ENCODE measurements around the gene MT1M. TPM values are rescaled to one million over a fixed set of nuclear protein-coding genes. Genes with fewer than 3 reads are reported as not detected.

MT1M gene
- polyA plus RNA-seq, 1 donor (not counting 4 experiments of a cell fraction or from before 2014, with no cell fraction given) = 0.20 TPM

DNA sequence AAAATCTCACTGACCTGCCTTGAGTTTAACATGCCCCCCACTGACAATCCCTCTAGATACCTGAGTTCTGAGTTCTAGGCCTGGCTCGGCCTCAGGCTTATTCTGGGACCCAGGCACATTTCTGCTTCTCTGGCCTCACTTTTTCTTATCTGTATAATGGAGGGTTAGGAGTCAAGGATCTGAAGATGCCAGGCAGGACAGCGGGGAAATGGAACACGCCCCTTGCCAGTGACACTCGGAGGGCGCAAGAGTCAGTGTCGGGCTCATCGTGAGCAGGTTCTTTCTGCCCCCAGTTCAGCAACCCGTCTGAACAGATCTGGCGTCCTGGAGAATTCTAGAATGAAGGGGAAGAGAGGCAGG is 43.7 kb upstream of the MT1M start:
- FAIRE-seq = no peak
- peaks cover 38% of the 10 kb centered on the region for H3K27me3 ChIP-seq (ENCODE audit: control insufficient read depth, extremely low read depth, insufficient read depth, low read length)
- dilution Hi-C loops (cut with MboI; ENCODE audit: extremely low pct_ligation_motif_present, low sequenced_read_pairs) = no loop called here
- H3K4me3 ChIP-seq (ENCODE audit: control insufficient read depth in 2 of 3, extremely low read depth in 1 of 3, insufficient read depth in 2 of 3, low read depth in 1 of 3, low read length in 3 of 3) = no peak overlapping the region
- H3K27ac ChIP-seq (ENCODE audit: control insufficient read depth, insufficient read depth, low read length) = no peak overlapping the region
- H4K20me1 ChIP-seq (ENCODE audit: control insufficient read depth, extremely low read depth, insufficient read depth, low read length) = no peaks in the 10 kb centered on the region
- H3K4me2 ChIP-seq (ENCODE audit: control insufficient read depth, extremely low read depth, insufficient read depth, low read depth, low read length) = peak overlapping the region; percentile 60
- no peak overlapping the region for H3K9ac ChIP-seq (ENCODE audit: control insufficient read depth, extremely low read depth, insufficient read depth, low read length)
- DNase-seq (ENCODE audit: low read depth, low spot score) = no peak
- no peak for TF ChIP-seq EZH2 (IDR thresholded peaks at IDR 0.05; ENCODE audit: low read length)
- TF ChIP-seq, protein P1, sequence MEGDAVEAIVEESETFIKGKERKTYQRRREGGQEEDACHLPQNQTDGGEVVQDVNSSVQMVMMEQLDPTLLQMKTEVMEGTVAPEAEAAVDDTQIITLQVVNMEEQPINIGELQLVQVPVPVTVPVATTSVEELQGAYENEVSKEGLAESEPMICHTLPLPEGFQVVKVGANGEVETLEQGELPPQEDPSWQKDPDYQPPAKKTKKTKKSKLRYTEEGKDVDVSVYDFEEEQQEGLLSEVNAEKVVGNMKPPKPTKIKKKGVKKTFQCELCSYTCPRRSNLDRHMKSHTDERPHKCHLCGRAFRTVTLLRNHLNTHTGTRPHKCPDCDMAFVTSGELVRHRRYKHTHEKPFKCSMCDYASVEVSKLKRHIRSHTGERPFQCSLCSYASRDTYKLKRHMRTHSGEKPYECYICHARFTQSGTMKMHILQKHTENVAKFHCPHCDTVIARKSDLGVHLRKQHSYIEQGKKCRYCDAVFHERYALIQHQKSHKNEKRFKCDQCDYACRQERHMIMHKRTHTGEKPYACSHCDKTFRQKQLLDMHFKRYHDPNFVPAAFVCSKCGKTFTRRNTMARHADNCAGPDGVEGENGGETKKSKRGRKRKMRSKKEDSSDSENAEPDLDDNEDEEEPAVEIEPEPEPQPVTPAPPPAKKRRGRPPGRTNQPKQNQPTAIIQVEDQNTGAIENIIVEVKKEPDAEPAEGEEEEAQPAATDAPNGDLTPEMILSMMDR (optimal IDR thresholded peaks at IDR 0.05 in 1 of 3, IDR thresholded peaks at IDR 0.05 in 1 of 3, conservative IDR thresholded peaks at IDR 0.05 in 1 of 3; ENCODE audit: extremely low read depth in 1 of 3, insufficient read depth in 2 of 3, low read length in 3 of 3) = no peak
- H3K9me1 ChIP-seq (ENCODE audit: control insufficient read depth, extremely low read depth, insufficient read depth, low read length) = no peaks in the 10 kb centered on the region
- no peaks in the 10 kb centered on the region for H3K36me3 ChIP-seq (ENCODE audit: control insufficient read depth in 2 of 2, extremely low read depth in 1 of 2, insufficient read depth in 2 of 2, low read length in 2 of 2)
- H3K79me2 ChIP-seq (ENCODE audit: control insufficient read depth, insufficient read depth, low read length) = no peaks in the 10 kb centered on the region
- H3K9me3 ChIP-seq (ENCODE audit: control insufficient read depth, low read depth, low read length) = no peaks in the 10 kb centered on the region
- H2AFZ ChIP-seq (ENCODE audit: control insufficient read depth, low read length) = no peak overlapping the region
- H3K4me1 ChIP-seq (ENCODE audit: control insufficient read depth, extremely low read depth, insufficient read depth, low read length) = peaks cover 4% of the 10 kb centered on the region

DNA sequence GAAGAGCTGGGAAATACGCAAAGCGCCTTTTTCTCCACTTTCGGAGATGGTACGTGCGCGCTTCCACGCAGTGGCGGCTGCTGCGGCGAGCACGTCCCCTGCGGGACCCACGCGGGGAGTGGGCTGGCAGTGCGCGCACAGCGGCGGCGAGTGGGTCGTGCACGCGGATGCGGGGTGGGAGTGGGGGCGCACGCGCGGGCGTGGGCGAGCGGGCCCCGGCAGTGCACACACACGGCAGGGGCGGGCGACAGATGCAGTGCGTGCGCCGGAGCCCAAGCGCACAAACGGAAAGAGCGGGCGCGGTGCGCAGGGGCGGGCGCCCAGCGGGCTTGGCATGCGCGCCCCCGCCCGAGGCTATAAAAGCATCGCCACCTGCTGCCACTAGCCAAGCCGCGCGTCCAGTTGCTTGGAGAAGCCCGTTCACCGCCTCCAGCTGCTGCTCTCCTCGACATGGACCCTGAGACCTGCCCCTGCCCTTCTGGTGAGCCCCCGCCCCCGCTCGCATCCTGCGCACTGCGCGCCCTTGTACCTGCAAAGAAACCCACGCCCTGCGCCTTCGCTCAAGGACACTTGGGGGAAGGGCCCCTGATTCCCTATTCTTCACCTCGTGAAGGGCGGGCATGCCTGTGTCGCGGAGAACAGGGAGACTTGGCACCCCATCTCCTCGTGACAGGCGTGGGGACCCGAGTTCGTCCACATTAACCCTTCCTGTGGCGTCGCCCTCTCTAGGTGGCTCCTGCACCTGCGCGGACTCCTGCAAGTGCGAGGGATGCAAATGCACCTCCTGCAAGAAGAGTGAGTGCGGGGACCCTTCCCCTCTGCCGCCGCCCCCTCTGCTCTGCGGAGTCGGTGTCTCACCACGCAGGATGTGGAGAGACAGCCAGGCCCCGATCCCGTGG is 43.1 kb upstream of the MT1M start, which contains the start of gene MT3:
Gene MT3, plus strand, starts transcription at position 388 of the 899 bp plus-strand sequence. Its CDS starts 63 bp downstream, at position 451.
- peak; percentile 44 for TF ChIP-seq EZH2 (IDR thresholded peaks at IDR 0.05; ENCODE audit: low read length)
- TF ChIP-seq, protein P1 (optimal IDR thresholded peaks at IDR 0.05 in 1 of 3, IDR thresholded peaks at IDR 0.05 in 1 of 3, conservative IDR thresholded peaks at IDR 0.05 in 1 of 3; ENCODE audit: extremely low read depth in 1 of 3, insufficient read depth in 2 of 3, low read length in 3 of 3) = no peak
- peaks cover 38% of the 10 kb centered on the region for H3K27me3 ChIP-seq (ENCODE audit: control insufficient read depth, extremely low read depth, insufficient read depth, low read length)
- dilution Hi-C loops (cut with MboI; ENCODE audit: extremely low pct_ligation_motif_present, low sequenced_read_pairs) = no loop called here
- H3K36me3 ChIP-seq (ENCODE audit: control insufficient read depth in 2 of 2, extremely low read depth in 1 of 2, insufficient read depth in 2 of 2, low read length in 2 of 2) = no peaks in the 10 kb centered on the region
- peak within 1 kb of the TSS; percentile 60 for H3K4me2 ChIP-seq (ENCODE audit: control insufficient read depth, extremely low read depth, insufficient read depth, low read depth, low read length)
- no peaks in the 10 kb centered on the region for H3K79me2 ChIP-seq (ENCODE audit: control insufficient read depth, insufficient read depth, low read length)
- H3K27ac ChIP-seq (ENCODE audit: control insufficient read depth, insufficient read depth, low read length) = no peak within 1 kb of the TSS
- H3K9me3 ChIP-seq (ENCODE audit: control insufficient read depth, low read depth, low read length) = no peaks in the 10 kb centered on the region
- H3K9ac ChIP-seq (ENCODE audit: control insufficient read depth, extremely low read depth, insufficient read depth, low read length) = no peak within 1 kb of the TSS
- H4K20me1 ChIP-seq (ENCODE audit: control insufficient read depth, extremely low read depth, insufficient read depth, low read length) = no peaks in the 10 kb centered on the region
- H3K4me1 ChIP-seq (ENCODE audit: control insufficient read depth, extremely low read depth, insufficient read depth, low read length) = peaks cover 4% of the 10 kb centered on the region
- DNase-seq (ENCODE audit: low read depth, low spot score) (no peak), FAIRE-seq (no peak)
- no peaks in the 10 kb centered on the region for H3K9me1 ChIP-seq (ENCODE audit: control insufficient read depth, extremely low read depth, insufficient read depth, low read length)
- no peak within 1 kb of the TSS for H2AFZ ChIP-seq (ENCODE audit: control insufficient read depth, low read length)
- H3K4me3 ChIP-seq (ENCODE audit: control insufficient read depth in 2 of 3, extremely low read depth in 1 of 3, insufficient read depth in 2 of 3, low read depth in 1 of 3, low read length in 3 of 3) = no peak within 1 kb of the TSS
